UCSD-AML1 (cell line): ENCODE results near the gene NPR2.
A peak's percentile ranks its signal among the peaks of the same experiment; 100 is the strongest.

Source experiments
- DNase-seq: peaks from one replicate; lab custom pipeline; 2025; ENCODE audit not compliant: unreplicated experiment; lab: John Stamatoyannopoulos, UW

Gene NPR2

GRCh38 chr9:35798658-35799374, 7.4 kb downstream of the NPR2 start:
- DNase-seq = peak; percentile 39

GRCh38 chr9:35800530-35800929, 9.1 kb downstream of the NPR2 start:
- no peak for DNase-seq

- DNase-seq = no peak
Measured at GRCh38 chr9:35801328-35802128, 10.1 kb downstream of the NPR2 start.

- no peak for DNase-seq
Measured at GRCh38 chr9:35806101-35806500, 14.7 kb downstream of the NPR2 start.

GRCh38 chr9:35808433-35808832, 17.0 kb downstream of the NPR2 start:
- no peak for DNase-seq

GRCh38 chr9:35810122-35810521, 18.7 kb downstream of the NPR2 start:
- no peak for DNase-seq

GRCh38 chr9:35811381-35812024, 20.1 kb downstream of the NPR2 start:
- DNase-seq = no peak

- DNase-seq = peak; percentile 93
Measured at GRCh38 chr9:35812025-35812602, 20.7 kb downstream of the NPR2 start, which contains the start of gene SPAG8. SPAG8 (minus strand) TSS chr9:35812262; CDS start chr9:35812147, 115 bp downstream.

- DNase-seq = no peak
Measured at GRCh38 chr9:35813434-35814105, 22.2 kb downstream of the NPR2 start.

GRCh38 chr9:35814106-35814840, 22.9 kb downstream of the NPR2 start:
- peak; percentile 68 for DNase-seq

- DNase-seq = peak; percentile 95
Measured at GRCh38 chr9:35814841-35815543, 23.6 kb downstream of the NPR2 start, which contains the start of gene HINT2. HINT2 (minus strand) TSS chr9:35815042; CDS start chr9:35814979, 63 bp downstream.

- no peak for DNase-seq
Measured at GRCh38 chr9:35816708-35817107, 25.3 kb downstream of the NPR2 start.

GRCh38 chr9:35818341-35818740, 26.9 kb downstream of the NPR2 start:
- no peak for DNase-seq

- DNase-seq = no peak
Measured at GRCh38 chr9:35820076-35820475, 28.7 kb downstream of the NPR2 start.

GRCh38 chr9:35822926-35823325, 31.5 kb downstream of the NPR2 start:
- DNase-seq = no peak

GRCh38 chr9:35826071-35826701, 34.8 kb downstream of the NPR2 start:
- peak; percentile 41 for DNase-seq

GRCh38 chr9:35827486-35827885, 36.1 kb downstream of the NPR2 start:
- no peak for DNase-seq

- DNase-seq = peak; percentile 46
Measured at GRCh38 chr9:35828716-35829083, 37.3 kb downstream of the NPR2 start, which contains the start of gene FAM221B. FAM221B (minus strand) TSS chr9:35828732; CDS start chr9:35826161, 2,571 bp downstream.
